Eye (tissue), 1 donor: Measurements from ENCODE around the gene MARCHF2.
A peak's percentile ranks its signal among the peaks of the same experiment; 100 is the strongest.
"Not testable (repeated sequence)": the region's sequence is repeated elsewhere in the genome, so short reads cannot be mapped to it uniquely, and the experiment has no call there.

Experiments used
- DNase-seq: peaks from one replicate; pipeline ENCODE4 v3.0.0-alpha.2; 2015

MARCHF2 gene, protein sequence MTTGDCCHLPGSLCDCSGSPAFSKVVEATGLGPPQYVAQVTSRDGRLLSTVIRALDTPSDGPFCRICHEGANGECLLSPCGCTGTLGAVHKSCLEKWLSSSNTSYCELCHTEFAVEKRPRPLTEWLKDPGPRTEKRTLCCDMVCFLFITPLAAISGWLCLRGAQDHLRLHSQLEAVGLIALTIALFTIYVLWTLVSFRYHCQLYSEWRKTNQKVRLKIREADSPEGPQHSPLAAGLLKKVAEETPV

DNA sequence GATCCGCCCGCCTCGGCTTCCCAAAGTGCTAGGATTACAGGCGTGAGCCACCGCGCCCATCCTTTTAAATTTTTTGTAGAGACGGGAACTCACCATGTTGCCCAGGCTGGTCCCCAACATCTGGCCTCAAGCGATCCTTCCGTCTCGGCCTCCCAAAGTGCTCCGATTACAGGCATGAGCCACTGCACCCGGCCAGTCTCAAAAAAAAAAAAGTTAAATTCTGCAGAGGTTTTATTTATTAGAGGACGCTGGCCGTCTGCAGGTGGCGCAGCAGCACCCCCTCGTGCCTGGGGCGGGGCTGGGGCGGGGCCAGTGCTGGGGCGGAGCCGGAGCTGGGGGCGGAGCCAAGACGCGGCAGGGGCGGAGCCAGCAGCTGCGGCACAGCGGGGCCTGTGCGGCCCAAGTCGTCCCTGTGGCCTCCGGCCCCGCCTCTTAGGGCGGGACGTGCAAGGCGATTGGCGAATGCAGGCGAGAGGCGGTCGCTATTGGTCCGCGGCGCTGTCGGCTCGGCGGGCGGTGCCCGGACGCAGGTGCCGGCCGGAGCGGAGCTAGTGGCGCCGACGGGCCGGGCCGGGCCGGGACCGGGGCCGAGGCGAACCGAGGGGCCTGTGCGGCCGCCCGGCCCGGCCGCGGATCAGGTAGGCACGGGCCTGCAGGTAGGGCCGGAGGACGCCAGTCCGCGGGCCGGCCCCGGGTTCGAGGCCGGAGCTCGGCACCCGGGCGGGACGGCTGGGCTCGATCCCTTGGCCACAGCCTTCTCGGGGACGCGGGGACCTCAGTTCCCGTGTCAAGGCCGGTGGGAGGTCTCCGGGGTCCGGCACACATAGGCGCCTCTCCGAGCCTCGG, at the start of gene MARCHF2:
MARCHF2 (plus strand) TSS at position 523 of the 846 bp plus-strand sequence. CDS start 8,536 bp downstream, outside the sequence.
- DNase-seq = peak; percentile 98

DNA sequence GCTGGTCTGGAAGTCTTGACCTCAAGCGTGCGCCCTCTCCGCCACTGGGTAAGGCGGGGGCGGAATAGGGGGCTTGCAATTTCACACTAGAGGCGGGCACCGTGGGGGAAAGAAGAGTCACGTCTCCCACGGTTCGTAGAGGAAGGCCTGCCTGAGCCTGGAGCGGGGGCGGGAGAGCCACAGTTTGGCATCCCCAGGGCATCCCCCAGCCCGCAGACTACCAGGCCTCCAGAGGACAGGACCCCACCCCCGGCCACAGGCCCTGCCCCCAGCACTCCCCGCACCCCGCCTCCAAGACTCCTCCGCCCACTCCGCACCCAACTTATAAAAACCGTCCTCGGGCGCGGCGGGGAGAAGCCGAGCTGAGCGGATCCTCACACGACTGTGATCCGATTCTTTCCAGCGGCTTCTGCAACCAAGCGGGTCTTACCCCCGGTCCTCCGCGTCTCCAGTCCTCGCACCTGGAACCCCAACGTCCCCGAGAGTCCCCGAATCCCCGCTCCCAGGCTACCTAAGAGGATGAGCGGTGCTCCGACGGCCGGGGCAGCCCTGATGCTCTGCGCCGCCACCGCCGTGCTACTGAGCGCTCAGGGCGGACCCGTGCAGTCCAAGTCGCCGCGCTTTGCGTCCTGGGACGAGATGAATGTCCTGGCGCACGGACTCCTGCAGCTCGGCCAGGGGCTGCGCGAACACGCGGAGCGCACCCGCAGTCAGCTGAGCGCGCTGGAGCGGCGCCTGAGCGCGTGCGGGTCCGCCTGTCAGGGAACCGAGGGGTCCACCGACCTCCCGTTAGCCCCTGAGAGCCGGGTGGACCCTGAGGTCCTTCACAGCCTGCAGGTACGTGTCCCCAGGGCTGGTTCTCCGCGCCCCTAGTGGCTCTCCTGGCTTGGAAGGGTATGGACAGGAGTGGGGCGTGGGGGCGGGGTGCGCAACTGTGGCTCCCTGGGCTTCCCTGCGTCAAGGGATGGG, 49.0 kb upstream of the MARCHF2 start, which contains the start of gene ANGPTL4:
ANGPTL4 (plus strand) TSS at position 353 of the 969 bp plus-strand sequence; CDS start at position 520, 167 bp downstream.
- peak; percentile 62 for DNase-seq

DNA sequence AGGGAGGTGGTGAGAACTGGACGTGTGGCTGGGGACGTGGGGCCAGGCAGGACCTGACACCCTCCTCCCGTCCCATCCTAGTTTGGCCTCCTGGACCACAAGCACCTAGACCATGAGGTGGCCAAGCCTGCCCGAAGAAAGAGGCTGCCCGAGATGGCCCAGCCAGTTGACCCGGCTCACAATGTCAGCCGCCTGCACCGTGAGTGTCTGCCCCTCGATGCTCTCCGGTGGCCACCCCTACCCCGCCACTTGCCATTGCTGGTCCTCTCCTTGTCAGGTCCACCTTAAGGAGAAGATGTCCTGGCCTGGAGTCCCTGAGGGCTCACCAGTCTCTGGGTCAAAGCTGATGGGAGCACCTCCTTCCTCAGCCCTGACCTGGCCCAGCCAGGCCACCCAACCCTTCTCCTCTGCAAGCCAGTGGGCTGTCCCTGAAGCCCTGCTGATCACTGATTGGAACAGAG, 47.0 kb upstream of the MARCHF2 start:
- no peak for DNase-seq

DNA sequence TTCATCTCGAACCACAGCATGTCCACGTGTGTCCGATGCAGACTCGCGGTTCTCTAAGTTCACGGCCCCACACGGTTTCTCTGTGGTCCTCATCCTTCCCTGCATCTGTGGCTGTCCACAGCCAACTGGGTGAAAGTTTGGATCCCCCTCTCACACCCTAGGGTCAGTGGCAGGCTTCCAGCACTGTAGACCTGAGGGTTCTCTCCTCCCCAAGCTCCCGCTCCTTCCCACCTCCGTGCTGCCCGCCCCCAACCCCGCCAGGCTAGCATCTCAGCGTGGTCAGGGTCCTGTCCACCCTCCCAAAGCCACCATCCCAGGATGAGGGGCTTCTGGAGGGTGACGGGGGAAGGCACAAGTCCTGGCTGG, 46.2 kb upstream of the MARCHF2 start:
- no peak for DNase-seq

DNA sequence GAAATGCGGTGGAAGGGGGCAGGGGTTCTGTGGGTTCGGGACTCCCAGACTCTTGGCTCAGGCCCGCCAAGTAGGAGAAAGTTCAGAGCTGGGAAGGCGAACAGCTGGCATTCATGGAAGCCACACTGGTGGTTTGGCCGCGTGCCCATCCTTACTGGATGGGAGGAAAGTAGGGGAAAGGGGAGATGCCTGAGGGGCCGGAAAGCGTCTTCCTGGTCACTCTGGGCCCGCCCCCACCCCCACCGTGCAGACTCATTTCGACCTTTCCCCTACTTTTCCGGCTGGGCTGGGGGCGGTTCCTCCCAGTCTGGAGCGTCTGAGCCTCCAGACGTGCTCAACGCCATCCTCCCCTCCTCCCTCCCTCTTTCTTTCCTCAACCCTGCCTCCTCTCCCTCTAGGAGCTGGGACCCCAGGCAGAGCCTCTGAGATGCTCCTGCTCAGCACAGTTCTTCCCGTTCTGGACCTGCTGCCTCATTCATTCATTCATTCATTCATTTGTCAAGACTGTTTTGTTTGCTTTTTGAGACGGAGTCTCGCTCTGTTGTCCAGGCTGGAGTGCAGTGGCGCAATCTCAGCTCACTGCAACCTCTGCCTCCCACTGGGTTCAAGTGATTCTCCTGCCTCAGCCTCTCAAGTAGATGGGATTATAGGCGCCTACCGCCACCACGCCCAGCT, 45.6 kb upstream of the MARCHF2 start:
- peak; percentile 89 for DNase-seq

DNA sequence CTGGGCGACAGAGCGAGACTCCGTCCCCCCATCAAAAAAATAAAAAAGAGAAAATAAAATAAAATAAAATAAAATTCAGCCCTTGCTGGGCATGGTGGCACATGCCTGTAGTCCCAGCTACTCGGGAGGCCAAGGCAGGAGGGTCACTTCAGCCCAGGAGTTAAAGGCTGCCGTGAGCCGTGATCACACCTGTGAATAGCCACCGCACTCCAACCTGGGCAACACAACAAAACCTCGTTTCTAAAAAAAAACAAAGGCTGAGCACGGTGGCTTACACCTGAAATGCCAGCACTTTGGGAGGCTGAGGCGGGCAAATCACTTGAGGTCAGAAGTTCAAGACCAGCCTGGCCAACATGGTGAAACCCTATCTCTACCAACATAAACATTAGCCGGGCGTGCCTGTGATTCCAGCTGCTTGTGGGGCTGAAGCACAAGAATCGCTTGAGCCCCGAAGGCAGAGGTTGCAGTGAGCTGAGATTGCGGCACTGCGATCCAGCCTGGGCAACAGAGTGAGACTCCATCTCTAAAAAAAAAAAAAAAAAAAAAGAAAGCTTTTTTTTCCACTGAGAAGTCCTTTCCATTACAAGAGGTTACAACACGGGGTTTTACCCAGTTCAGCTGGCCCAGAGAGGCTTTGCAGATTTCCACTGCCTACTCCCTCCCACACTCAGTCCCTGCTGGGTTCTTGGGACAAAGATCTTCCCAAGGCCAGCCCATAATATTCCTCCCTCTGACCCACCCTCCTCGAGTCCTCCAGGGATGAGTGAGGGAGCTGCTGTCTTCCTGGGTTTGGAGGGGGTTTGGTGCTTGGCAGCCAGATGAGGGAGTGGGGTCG, 42.7 kb upstream of the MARCHF2 start:
- DNase-seq = no peak

DNA sequence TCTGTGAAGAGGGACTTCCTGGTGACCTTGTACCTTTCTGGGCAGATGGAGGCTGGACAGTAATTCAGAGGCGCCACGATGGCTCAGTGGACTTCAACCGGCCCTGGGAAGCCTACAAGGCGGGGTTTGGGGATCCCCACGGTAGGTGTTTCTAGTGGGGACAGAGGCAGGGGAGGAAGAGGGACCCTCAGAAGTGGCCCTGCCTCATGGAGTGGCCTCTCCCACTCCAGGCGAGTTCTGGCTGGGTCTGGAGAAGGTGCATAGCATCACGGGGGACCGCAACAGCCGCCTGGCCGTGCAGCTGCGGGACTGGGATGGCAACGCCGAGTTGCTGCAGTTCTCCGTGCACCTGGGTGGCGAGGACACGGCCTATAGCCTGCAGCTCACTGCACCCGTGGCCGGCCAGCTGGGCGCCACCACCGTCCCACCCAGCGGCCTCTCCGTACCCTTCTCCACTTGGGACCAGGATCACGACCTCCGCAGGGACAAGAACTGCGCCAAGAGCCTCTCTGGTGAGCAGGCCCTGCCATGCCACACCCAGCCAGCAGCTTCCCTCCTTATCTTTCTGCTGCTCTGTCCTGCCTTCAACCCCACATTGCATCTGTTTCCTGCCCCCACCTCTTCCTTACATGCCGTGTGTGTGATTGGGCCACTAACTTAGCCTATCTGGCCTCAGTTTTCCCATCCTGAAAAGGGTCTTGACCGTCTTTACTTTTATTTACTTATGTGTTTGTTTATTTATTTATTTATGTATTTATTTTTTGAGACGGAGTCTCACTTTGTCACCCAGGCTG, 41.9 kb upstream of the MARCHF2 start:
- DNase-seq = no peak

DNA sequence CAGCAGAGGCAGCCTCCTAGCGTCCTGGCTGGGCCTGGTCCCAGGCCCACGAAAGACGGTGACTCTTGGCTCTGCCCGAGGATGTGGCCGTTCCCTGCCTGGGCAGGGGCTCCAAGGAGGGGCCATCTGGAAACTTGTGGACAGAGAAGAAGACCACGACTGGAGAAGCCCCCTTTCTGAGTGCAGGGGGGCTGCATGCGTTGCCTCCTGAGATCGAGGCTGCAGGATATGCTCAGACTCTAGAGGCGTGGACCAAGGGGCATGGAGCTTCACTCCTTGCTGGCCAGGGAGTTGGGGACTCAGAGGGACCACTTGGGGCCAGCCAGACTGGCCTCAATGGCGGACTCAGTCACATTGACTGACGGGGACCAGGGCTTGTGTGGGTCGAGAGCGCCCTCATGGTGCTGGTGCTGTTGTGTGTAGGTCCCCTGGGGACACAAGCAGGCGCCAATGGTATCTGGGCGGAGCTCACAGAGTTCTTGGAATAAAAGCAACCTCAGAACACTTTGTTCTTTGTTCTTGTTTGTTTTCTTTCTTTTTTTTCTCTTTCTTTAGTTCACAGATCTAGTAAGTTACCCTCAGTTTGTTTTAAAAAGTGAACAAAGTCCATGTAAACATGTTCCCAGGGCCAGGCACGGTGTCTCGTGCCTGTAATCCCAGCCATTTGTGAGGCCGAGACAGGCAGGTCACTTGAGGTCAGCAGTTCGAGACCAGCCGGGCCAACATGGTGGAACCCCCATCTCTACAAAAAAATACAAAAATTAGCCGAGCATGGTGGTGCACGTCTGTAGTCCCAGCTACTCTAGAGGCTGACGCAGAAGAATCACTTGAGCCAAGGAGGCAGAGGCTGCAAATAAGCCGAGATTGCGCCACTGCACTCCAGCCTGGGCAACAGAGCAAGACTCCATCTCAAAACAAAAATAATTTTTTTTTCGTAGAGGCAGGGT, 39.0 kb upstream of the MARCHF2 start:
- DNase-seq = no peak

DNA sequence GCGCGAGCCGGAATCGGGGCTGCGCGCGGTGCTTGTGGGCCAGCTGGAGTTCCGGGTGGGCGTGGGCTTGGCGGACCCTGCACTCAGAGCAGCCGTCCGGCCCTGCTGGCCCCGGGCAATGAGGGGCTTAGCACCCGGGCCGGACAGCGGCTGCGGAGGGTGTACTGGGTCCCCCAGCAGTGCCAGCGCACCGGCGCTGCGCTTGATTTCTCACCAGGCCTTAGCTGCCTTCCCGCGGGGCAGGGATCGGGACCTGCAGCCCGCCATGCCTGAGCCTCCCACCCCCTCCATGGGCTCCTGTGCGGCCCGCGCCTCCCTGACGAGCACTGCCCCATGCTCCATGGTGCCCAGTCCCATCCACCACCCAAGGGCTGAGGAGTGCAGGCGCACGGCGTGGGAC, 37.3 kb upstream of the MARCHF2 start:
- DNase-seq = not testable (repeated sequence)

DNA sequence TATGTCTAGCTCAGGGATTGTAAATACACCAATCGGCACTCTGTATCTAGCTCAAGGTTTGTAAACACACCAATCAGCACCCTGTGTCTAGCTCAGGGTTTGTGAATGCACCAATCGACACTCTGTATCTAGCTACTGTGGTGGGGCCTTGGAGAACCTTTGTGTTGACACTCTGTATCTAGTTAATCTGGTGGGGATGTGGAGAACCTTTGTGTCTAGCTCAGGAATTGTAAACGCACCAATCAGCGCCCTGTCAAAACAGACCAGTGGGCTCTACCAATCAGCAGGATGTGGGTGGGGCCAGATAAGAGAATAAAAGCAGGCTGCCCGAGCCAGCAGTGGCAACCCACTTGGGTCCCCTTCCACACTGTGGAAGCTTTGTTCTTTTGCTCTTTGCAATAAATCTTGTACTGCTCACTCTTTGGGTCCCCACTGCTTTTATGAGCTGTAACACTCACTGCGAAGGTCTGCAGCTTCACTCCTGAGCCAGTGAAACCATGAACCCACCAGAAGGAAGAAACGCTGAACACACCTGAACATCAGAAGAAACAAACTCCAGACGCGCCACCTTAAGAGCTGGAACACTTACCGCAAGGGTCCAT, 36.6 kb upstream of the MARCHF2 start:
- DNase-seq = not testable (repeated sequence)

DNA sequence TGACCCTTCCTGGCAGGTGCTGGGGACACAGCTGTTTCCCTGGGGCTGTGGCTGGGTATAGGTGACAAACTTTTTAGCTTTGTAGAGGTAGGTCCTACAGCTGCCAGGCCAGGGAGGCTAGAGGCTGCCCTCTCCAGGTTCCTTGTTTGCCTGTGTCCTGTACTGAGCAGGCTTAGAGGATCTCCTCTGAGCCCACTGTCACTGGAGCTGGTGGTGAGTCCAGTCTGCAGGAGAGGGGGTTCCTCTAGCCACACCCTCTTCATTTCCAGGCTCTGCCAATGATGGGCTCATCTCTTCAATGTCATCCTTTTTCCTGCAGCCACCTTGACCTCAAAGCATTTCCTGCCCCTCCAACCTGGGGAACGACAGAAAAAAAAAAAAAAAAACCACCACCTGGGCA, 35.5 kb upstream of the MARCHF2 start:
- no peak for DNase-seq

DNA sequence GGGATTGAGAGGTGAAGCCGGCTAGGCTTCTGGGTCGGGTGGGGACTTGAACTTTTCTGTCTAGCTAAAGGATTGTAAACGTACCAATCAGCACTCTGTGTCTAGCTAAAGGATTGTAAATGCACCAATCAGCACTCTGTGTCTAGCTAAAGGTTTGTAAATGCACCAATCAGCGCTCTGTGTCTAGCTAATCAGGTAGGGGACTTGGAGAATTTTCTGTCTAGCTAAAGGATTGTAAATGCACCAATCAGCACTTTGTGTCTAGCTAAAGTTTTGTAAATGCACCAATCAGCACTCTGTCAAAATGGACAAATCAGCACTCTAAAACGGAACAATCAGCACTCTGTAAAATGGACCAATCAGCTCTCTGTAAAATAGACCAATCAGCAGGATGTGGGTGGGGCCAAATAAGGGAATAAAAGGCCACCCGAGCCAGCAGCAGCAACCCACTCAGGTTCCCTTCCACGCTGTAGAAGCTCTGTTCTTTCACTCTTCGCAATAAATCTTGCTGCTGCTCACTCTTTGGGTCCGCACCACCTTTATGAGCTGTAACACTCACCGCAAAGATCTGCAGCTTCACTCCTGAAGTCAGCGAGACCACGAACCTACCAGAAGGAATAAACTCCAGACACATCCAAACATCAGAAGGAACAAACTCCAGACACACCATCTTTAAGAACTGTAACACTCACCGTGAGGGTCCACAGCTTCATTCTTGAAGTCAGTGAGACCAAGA, 33.8 kb upstream of the MARCHF2 start:
- not testable (repeated sequence) for DNase-seq

DNA sequence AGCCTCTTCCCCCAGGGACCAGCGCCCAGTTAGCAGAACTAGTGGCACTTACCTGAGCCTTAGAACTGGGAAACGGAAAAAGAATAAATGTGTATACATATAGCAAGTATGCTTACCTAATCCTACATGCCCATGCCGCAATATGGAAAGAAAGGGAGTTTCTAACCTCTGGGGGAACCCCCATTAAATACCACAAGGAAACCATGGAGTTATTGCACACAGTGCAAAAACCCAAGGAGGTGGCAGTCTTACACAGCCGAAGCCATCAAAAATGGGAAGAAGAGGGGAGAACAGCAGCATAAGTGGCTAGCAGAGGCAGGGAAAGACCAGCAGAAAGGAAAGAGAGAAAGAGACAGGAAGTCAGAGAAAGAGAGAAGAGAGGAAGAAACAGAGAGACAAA, 28.5 kb upstream of the MARCHF2 start:
- not testable (repeated sequence) for DNase-seq

DNA sequence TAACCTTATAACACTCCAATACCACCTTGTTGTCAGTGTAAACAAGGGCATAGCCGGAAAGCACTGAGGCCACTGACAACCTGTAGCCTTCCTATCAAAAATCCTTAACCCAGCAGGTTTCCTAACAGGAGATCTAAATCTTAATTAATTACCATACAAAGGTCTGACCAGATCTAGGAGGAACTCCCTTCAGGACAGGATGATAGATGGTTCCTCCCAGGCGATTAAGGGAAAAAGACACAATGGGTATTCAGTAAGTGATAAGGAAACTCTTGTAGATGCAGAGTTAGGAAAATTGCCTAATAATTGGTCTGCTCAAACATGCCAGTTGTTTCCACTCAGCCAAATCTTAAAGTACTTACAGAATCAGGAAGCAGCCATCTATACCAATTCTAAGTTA, 28.0 kb upstream of the MARCHF2 start:
- DNase-seq = not testable (repeated sequence)

DNA sequence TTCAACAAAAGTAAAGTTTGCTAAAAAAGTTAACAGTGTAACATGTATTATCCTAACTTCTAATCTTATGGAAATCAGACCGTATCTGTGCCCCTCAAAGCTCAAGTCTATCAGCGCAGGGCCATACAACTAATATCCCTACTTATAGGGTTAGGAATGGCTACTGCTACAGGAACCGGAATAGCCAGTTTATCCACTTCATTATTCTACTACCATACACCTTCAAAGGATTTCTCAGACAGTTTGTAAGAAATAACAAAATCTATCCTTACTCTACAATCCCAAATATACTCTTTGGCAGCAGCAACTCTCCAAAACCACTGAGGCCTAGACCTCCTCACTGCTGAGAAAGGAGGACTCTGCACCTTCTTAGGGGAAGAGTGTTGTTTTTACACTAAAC, 27.5 kb upstream of the MARCHF2 start:
- not testable (repeated sequence) for DNase-seq

DNA sequence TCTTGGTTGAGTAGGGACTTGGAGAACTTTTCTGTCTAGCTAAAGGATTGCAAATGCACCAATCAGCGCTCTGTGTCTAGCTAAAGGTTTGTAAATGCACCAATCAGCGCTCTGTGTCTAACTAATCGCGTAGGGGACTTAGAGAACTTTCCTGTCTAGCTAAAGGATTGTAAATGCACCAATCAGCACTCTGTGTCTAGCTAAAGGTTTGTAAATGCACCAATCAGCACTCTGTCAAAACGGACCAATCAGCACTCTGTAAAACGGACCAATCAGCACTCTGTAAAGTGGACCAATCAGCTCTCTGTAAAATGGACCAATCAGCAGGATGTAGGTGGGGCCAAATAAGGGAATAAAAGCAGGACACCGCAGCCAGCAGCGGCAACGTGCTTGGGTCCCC, 26.7 kb upstream of the MARCHF2 start:
- DNase-seq = not testable (repeated sequence)

DNA sequence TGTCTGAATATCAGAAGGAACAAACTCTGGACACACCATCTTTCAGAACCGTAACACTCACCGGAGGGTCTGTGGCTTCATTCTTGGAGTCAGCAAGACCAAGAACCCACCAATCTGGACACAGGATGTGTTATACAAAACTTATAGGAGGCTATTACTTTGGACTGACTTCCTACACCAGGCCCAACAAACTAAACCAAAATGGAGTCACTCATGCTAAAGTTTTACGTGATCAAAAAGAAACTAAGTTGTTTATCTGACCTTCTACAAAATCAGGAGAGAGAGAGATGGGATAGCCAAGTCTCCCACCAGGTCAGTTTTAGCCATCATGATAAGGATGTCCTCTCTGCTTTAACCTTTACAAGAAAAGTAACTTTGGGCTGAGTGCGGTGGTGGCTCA, 26.1 kb upstream of the MARCHF2 start:
- DNase-seq = no peak
